Chondrocyte (in vitro differentiated cells): ENCODE data around the gene MYO1D. TPM values are rescaled to one million over a fixed set of nuclear protein-coding genes. Genes with fewer than 3 reads are reported as not detected.

ENCODE experiments used
- DNase-seq: peaks from one replicate; pipeline ENCODE4 v3.0.0; 2021; ENCODE audit warnings: mixed read lengths, low spot score
- H3K27ac Mint-ChIP-seq: one replicate; pipeline ENCODE4 v1.8.0; 2021; ENCODE audit warnings: mild to moderate bottlenecking, moderate library complexity, mixed read lengths; ENCODE audit not compliant: unreplicated experiment
- H3K27me3 Mint-ChIP-seq: 2 replicates; pipeline ENCODE4 v1.8.0; 2021; ENCODE audit warnings: low read depth, mixed read lengths
- H3K36me3 Mint-ChIP-seq: 2 replicates; pipeline ENCODE4 v1.8.0; 2021; ENCODE audit warnings: low read depth, mixed read lengths
- H3K4me1 Mint-ChIP-seq: 2 replicates; pipeline ENCODE4 v1.8.0; 2021; ENCODE audit warnings: low read depth, mild to moderate bottlenecking, mixed read lengths
- H3K4me3 Mint-ChIP-seq: one replicate; pipeline ENCODE4 v1.8.0; 2021; ENCODE audit warnings: mild to moderate bottlenecking, moderate library complexity, mixed read lengths; ENCODE audit not compliant: unreplicated experiment
- H3K9me3 Mint-ChIP-seq: 2 replicates; pipeline ENCODE4 v1.8.0; 2021; ENCODE audit warnings: low read depth, mixed read lengths
- total RNA-seq: library from RNA; stranded (reverse); gene quantifications from 3 replicates; pipeline ENCODE4 v1.2.1, GENCODE V29; 2021
- TF ChIP-seq, protein P1 (sequence below): fragments of 200-600 bp; sonication (generic); IDR thresholded peaks from 2 replicates; pipeline ENCODE4 v1.5.0; 2021; ENCODE audit warnings: antibody characterized with exemption, mild to moderate bottlenecking, moderate library complexity

Gene MYO1D
- total RNA-seq, 1 donor from 2014 or later, result 107 TPM

DNA sequence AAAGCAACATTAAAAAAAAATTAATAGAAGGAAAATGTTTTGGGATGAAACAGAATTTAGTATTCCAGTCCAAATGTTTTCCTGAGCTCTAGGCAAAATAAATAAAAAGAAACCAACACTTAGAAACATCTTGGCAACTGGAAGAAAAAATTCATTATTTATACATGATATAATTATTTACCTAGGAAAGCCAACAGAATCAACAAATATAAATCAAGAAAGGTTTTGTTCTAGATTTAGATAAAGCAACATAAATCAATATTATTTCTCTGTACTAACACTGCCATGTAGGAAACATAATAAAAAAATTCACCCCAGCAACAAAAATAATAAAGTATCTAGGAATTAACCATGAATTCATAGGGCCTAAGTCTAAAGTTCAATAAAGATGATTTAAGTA, 167.4 kb downstream of the MYO1D start:
- DNase-seq, result no peak
- Mint-ChIP-seq H3K9me3 (peaks cover 9% of the 10 kb centered on the region), H3K27me3 (no peaks in the 10 kb centered on the region), H3K4me3 (no peak overlapping the region), H3K36me3 (peaks cover 27% of the 10 kb centered on the region), H3K4me1 (no peaks in the 10 kb centered on the region), H3K27ac (no peak overlapping the region)
- TF ChIP-seq, protein P1, sequence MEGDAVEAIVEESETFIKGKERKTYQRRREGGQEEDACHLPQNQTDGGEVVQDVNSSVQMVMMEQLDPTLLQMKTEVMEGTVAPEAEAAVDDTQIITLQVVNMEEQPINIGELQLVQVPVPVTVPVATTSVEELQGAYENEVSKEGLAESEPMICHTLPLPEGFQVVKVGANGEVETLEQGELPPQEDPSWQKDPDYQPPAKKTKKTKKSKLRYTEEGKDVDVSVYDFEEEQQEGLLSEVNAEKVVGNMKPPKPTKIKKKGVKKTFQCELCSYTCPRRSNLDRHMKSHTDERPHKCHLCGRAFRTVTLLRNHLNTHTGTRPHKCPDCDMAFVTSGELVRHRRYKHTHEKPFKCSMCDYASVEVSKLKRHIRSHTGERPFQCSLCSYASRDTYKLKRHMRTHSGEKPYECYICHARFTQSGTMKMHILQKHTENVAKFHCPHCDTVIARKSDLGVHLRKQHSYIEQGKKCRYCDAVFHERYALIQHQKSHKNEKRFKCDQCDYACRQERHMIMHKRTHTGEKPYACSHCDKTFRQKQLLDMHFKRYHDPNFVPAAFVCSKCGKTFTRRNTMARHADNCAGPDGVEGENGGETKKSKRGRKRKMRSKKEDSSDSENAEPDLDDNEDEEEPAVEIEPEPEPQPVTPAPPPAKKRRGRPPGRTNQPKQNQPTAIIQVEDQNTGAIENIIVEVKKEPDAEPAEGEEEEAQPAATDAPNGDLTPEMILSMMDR, result no peak

DNA sequence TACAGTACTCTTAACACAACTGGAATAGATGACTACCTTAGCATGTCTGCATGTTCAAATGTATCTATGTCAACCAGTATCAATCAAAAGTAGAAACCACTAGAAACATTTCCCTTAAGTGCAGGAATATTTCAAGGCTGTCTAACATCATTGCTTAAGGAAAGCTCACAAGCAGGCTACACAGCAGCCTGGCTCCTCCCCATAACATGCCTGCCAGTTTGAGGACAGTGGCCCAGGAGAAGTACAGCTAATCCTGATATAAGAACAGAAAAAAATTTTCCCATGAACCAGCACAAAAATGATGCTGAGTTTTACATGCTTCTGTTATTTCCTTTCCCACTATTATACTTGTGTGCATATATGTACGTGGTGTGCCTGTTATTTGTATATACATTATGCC, 175.1 kb downstream of the MYO1D start:
- no peaks in the 10 kb centered on the region for H3K36me3 Mint-ChIP-seq
- H3K4me1 Mint-ChIP-seq, result no peaks in the 10 kb centered on the region
- TF ChIP-seq, protein P1, result no peak
- H3K4me3 Mint-ChIP-seq, result no peak overlapping the region
- H3K27ac Mint-ChIP-seq, result no peak overlapping the region
- DNase-seq, result no peak
- no peaks in the 10 kb centered on the region for H3K27me3 Mint-ChIP-seq
- no peaks in the 10 kb centered on the region for H3K9me3 Mint-ChIP-seq

DNA sequence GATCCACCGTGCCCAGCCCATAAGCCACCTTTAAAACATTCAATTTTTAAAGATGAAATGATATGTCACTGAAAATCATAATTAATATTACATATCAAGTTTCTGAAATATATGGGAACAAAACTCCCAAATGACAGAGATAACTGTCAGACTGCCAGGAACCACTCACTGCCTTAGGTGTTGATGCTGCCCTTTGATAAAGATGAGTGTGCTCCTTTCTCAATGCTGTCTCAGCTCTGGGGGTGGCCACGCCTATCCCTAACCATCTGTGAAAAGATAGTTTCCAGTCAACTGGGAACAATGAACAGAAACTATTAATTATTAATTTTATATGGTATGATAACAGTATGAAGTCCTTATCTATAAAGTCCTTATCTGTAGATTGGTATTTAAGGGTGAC, 177.7 kb downstream of the MYO1D start:
- no peaks in the 10 kb centered on the region for H3K4me1 Mint-ChIP-seq
- no peak overlapping the region for H3K4me3 Mint-ChIP-seq
- H3K27ac Mint-ChIP-seq, result no peak overlapping the region
- DNase-seq, result no peak
- no peaks in the 10 kb centered on the region for H3K36me3 Mint-ChIP-seq
- no peaks in the 10 kb centered on the region for H3K27me3 Mint-ChIP-seq
- H3K9me3 Mint-ChIP-seq, result no peaks in the 10 kb centered on the region
- TF ChIP-seq, protein P1, result no peak

DNA sequence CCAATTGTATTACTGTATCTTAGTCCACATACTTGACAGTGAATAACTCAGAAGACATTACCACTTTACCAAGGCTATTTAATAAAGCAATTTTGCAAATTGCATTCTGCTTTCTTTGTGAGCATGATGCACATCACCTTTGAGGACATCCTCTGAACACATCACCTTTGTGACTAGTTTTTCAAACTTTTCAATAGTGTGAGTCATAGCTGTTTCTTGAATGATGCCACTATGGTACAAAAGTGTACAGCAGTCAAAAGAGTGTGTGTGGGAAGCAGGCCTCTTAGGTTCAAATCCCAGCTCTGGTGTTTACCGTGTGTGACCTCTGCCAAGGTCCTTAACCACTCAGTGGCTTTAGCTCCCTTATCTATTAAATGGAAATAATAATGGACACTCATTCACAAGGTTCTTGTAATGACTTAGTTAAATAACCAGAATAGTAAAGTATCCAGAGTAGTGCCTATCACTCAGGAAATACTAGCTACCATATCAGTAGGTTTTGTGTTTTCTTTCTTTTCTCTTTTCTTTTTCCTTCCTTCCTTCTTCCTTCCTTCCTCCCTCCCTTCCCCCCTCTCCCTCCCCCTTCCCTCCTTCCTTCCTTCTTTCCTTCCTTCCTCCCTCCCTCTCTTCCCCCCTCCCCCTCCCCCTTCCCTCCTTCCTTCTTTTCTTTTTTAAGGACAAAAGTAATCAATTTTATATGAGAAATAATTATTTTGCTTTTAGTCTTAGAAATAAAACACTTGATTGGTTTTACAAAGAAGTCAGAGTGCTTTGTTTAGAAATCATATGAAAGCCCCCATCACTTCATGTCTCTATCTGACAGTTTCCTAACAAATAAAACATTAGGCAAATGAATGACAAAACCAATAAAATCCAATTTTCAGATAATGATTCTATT, 178.9 kb downstream of the MYO1D start:
- no peaks in the 10 kb centered on the region for H3K4me1 Mint-ChIP-seq
- no peak overlapping the region for H3K4me3 Mint-ChIP-seq
- no peaks in the 10 kb centered on the region for H3K9me3 Mint-ChIP-seq
- TF ChIP-seq, protein P1, result no peak
- no peaks in the 10 kb centered on the region for H3K27me3 Mint-ChIP-seq
- H3K36me3 Mint-ChIP-seq, result peaks cover 2% of the 10 kb centered on the region
- no peak for DNase-seq
- H3K27ac Mint-ChIP-seq, result no peak overlapping the region

DNA sequence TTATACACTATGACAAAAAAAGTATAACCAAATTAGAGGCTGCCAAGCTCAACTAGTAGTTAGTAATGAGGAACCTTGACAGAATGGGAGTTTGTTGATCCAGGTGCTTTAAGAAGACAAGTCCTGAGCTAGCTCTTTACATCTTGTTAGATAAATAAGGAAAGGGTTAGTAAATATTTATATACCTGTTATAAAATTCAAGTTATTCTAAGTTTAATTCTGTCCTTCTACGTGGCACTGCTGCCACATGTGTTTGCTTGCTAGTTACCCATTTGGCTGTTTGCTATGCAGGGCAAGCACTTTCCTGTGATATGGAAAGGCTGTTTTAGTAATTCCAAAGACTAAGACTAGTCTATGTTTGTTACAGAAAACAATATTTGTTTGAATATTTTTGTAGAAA, 180.5 kb downstream of the MYO1D start:
- H3K4me3 Mint-ChIP-seq, result no peak overlapping the region
- H3K9me3 Mint-ChIP-seq, result no peaks in the 10 kb centered on the region
- TF ChIP-seq, protein P1, result no peak
- H3K36me3 Mint-ChIP-seq, result peaks cover 2% of the 10 kb centered on the region
- no peak for DNase-seq
- no peaks in the 10 kb centered on the region for H3K4me1 Mint-ChIP-seq
- H3K27ac Mint-ChIP-seq, result no peak overlapping the region
- H3K27me3 Mint-ChIP-seq, result no peaks in the 10 kb centered on the region
